BLaER1 treated with 17β-estradiol and CSF1 and Interleukin-3, amounts not matched to agents 10 nM and 100 nM (cell line): ENCODE results near the gene COL18A1.

Source experiments
- H3K27ac ChIP-seq, 11 experiments: shearing (Covaris generic); formaldehyde crosslinking; 2 replicates each; pipeline ENCODE4 v1.8.1; 2022
- H3K27me3 ChIP-seq, 11 experiments: shearing (Covaris generic); formaldehyde crosslinking; 2 replicates each; pipeline ENCODE4 v1.8.1; 2022
- H3K36me3 ChIP-seq, 11 experiments: shearing (Covaris generic); formaldehyde crosslinking; 2 replicates each; pipeline ENCODE4 v1.8.1; 2022
- H3K4me1 ChIP-seq, 10 experiments: shearing (Covaris generic); formaldehyde crosslinking; 2 replicates each; pipeline ENCODE4 v1.8.1; 2022
- H3K4me2 ChIP-seq, 11 experiments: shearing (Covaris generic); formaldehyde crosslinking; 2 replicates each; pipeline ENCODE4 v1.8.1; 2022
- H3K4me3 ChIP-seq, 10 experiments: shearing (Covaris generic); formaldehyde crosslinking; 2 replicates each; pipeline ENCODE4 v1.8.1; 2022
- H3K9ac ChIP-seq, 11 experiments: shearing (Covaris generic); formaldehyde crosslinking; 2 replicates each; pipeline ENCODE4 v1.8.1; 2022
- H3K9me3 ChIP-seq, 11 experiments: shearing (Covaris generic); formaldehyde crosslinking; replicated peaks in 1 of 11; 2 replicates each; pipeline ENCODE4 v1.8.1; 2022
- H4K20me1 ChIP-seq, 11 experiments: shearing (Covaris generic); formaldehyde crosslinking; 2 replicates each; pipeline ENCODE4 v1.8.1; 2022
- Cebpa-rat ChIP-seq, 11 experiments: shearing (Covaris generic); IDR thresholded peaks; 2 replicates each; pipeline ENCODE4 v1.8.1; 2022

Gene COL18A1

GRCh38 chr21:45509566-45510465, 104.9 kb downstream of the COL18A1 start:
- Histone ChIP-seq H3K9me3 (no peaks in the 10 kb centered on the region), H4K20me1 (peaks cover 0 to 39% (median 15%) of the 10 kb centered on the region in 11 experiments; a peak in 11 of 22 replicates), H3K4me2 (no peak overlapping the region), H3K4me1 (peaks cover 0 to 39% (median 33%) of the 10 kb centered on the region in 10 experiments; a peak in 15 of 20 replicates), H3K27ac (no peak overlapping the region), H3K4me3 (no peak overlapping the region), H3K36me3 (peaks cover 13 to 34% (median 31%) of the 10 kb centered on the region in 11 experiments; a peak in 20 of 22 replicates), H3K27me3 (no peaks in the 10 kb centered on the region), H3K9ac (no peak overlapping the region)
- TF ChIP-seq Cebpa-rat (IDR thresholded peaks at IDR 0.05), result no peak

GRCh38 chr21:45510466-45510955, 105.5 kb downstream of the COL18A1 start:
- no peak for TF ChIP-seq Cebpa-rat (IDR thresholded peaks at IDR 0.05)

DNA sequence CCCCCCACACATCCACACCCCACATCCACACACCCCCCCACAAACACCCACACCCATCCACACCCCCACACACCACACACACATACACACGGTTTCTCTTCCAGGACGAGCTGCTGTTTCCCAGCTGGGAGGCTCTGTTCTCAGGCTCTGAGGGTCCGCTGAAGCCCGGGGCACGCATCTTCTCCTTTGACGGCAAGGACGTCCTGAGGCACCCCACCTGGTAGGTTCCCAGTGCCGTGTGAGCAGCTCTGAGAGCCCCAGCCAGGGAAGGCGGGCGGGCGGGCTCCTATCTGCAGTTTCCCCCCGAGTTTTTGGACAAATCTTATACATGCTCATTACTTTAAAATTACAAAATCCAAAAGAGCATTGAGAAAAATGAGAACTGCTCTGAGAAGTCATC, 106.0 kb downstream of the COL18A1 start:
- no peak overlapping the region for H3K4me3 ChIP-seq
- no peaks in the 10 kb centered on the region for H3K27me3 ChIP-seq
- H3K27ac ChIP-seq, result no peak overlapping the region
- peaks cover 0 to 46% (median 15%) of the 10 kb centered on the region in 11 experiments; a peak in 11 of 22 replicates for H4K20me1 ChIP-seq
- H3K36me3 ChIP-seq, result peaks cover 22 to 45% (median 43%) of the 10 kb centered on the region in 11 experiments; a peak in 21 of 22 replicates
- no peak overlapping the region for H3K4me2 ChIP-seq
- no peak for TF ChIP-seq Cebpa-rat (IDR thresholded peaks at IDR 0.05)
- H3K9me3 ChIP-seq, result no peaks in the 10 kb centered on the region
- H3K4me1 ChIP-seq, result peaks cover under 1 to 43% (median 32%) of the 10 kb centered on the region in 10 experiments; a peak in 18 of 20 replicates
- no peak overlapping the region; a peak in 1 of 22 replicates for H3K9ac ChIP-seq

More at GRCh38 chr21:45510466-45510955, 105.5 kb downstream of the COL18A1 start:
- Histone ChIP-seq H3K9ac (no peak overlapping the region), H4K20me1 (peaks cover 0 to 42% (median 15%) of the 10 kb centered on the region in 11 experiments; a peak in 11 of 22 replicates), H3K4me3 (no peak overlapping the region), H3K4me1 (peaks cover 0 to 40% (median 31%) of the 10 kb centered on the region in 10 experiments; a peak in 15 of 20 replicates), H3K36me3 (peaks cover 18 to 40% (median 38%) of the 10 kb centered on the region in 11 experiments; a peak in 21 of 22 replicates), H3K9me3 (no peaks in the 10 kb centered on the region), H3K4me2 (no peak overlapping the region), H3K27me3 (no peaks in the 10 kb centered on the region), H3K27ac (no peak overlapping the region)

GRCh38 chr21:45511661-45512431, 106.9 kb downstream of the COL18A1 start:
- Histone ChIP-seq H3K4me1 (peaks cover 9 to 52% (median 37%) of the 10 kb centered on the region in 10 experiments), H3K27me3 (no peaks in the 10 kb centered on the region), H3K9ac (peak overlapping the region in 4 of 11 experiments; percentile 7 to 40 (median 26); a peak in 4 of 22 replicates), H4K20me1 (peaks cover 0 to 46% (median 15%) of the 10 kb centered on the region in 11 experiments; a peak in 11 of 22 replicates), H3K36me3 (peaks cover 29 to 54% (median 51%) of the 10 kb centered on the region in 11 experiments; a peak in 21 of 22 replicates), H3K27ac (peak overlapping the region in 4 of 11 experiments; percentile 16 to 44 (median 20); a peak in 2 of 22 replicates), H3K9me3 (no peaks in the 10 kb centered on the region), H3K4me2 (no peak overlapping the region), H3K4me3 (no peak overlapping the region)
- TF ChIP-seq Cebpa-rat (IDR thresholded peaks at IDR 0.05), result no peak

DNA sequence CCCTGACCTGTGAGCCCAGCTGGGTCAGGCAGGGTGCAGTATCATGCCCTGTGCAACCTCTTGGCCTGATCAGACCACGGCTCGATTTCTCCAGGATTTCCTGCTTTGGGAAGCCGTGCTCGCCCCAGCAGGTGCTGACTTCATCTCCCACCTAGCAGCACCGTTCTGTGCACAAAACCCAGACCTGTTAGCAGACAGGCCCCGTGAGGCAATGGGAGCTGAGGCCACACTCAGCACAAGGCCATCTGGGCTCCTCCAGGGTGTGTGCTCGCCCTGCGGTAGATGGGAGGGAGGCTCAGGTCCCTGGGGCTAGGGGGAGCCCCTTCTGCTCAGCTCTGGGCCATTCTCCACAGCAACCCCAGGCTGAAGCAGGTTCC, 107.6 kb downstream of the COL18A1 start:
- H3K9ac ChIP-seq, result peak overlapping the region in 9 of 11 experiments; percentile 6 to 59 (median 23); a peak in 9 of 22 replicates

GRCh38 chr21:45513003-45513717, 108.2 kb downstream of the COL18A1 start:
- peak overlapping the region in 5 of 11 experiments; percentile 12 to 44 (median 30); a peak in 5 of 22 replicates for H3K27ac ChIP-seq
- peaks cover 35 to 67% (median 62%) of the 10 kb centered on the region in 11 experiments; a peak in 21 of 22 replicates for H3K36me3 ChIP-seq
- H3K4me3 ChIP-seq, result no peak overlapping the region
- H3K9ac ChIP-seq, result peak overlapping the region in 8 of 11 experiments; percentile 6 to 59 (median 26); a peak in 9 of 22 replicates
- peaks cover 22 to 65% (median 48%) of the 10 kb centered on the region in 10 experiments for H3K4me1 ChIP-seq
- peaks cover 0 to 46% (median 15%) of the 10 kb centered on the region in 11 experiments; a peak in 11 of 22 replicates for H4K20me1 ChIP-seq
- no peaks in the 10 kb centered on the region for H3K27me3 ChIP-seq
- peak overlapping the region in 6 of 11 experiments; percentile 7 to 47 (median 29); a peak in 7 of 22 replicates for H3K4me2 ChIP-seq
- no peak for TF ChIP-seq Cebpa-rat (IDR thresholded peaks at IDR 0.05)
- H3K9me3 ChIP-seq, result peaks cover under 1 to 8% (median 4%) of the 10 kb centered on the region in 11 experiments; a peak in 21 of 22 replicates

More for the DNA sequence above, 107.6 kb downstream of the COL18A1 start:
- H3K27ac ChIP-seq, result peak overlapping the region in 5 of 11 experiments; percentile 12 to 44 (median 30); a peak in 5 of 22 replicates
- peaks cover 35 to 62% (median 58%) of the 10 kb centered on the region in 11 experiments; a peak in 21 of 22 replicates for H3K36me3 ChIP-seq
- peaks cover 0 to 2% (median 0%) of the 10 kb centered on the region in 11 experiments; a peak in 2 of 22 replicates for H3K9me3 ChIP-seq
- no peaks in the 10 kb centered on the region for H3K27me3 ChIP-seq
- TF ChIP-seq Cebpa-rat (IDR thresholded peaks at IDR 0.05), result no peak
- H3K4me2 ChIP-seq, result peak overlapping the region in 6 of 11 experiments; percentile 7 to 47 (median 29); a peak in 6 of 22 replicates
- peaks cover 0 to 46% (median 15%) of the 10 kb centered on the region in 11 experiments; a peak in 11 of 22 replicates for H4K20me1 ChIP-seq
- H3K4me3 ChIP-seq, result no peak overlapping the region
- H3K4me1 ChIP-seq, result peaks cover 17 to 59% (median 44%) of the 10 kb centered on the region in 10 experiments

DNA sequence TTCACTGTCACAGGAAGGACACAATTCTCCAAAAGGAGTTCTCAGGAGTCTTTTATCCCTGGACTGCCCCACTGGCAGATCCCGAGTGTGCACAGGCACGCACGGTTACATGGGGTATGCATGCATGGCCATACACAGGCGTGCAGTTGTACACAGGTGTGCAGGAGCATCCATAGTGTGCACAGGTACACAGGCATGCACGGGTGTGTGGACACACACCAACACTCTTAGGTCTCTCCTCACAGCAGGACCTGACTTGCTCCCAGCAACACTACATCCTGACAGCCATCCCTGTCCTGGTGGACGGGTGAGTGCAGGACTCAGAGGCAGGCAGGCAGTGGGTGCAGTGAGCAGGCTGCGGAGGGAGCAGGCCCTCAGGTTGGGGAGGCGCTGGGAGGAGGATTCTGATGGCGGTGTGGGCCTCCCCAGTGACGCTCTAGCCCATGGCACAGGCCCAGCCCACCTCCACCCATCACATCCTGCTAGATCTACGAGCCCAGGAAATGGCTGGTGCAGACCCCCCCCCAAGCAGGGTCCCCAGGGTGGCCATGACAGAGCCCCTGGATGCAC, 108.9 kb downstream of the COL18A1 start:
- no peak for TF ChIP-seq Cebpa-rat (IDR thresholded peaks at IDR 0.05)
- Histone ChIP-seq H3K4me3 (no peak overlapping the region), H3K4me2 (peak overlapping the region in 5 of 11 experiments; percentile 5 to 47 (median 19); a peak in 3 of 22 replicates)

More for the DNA sequence above, 108.9 kb downstream of the COL18A1 start:
- Histone ChIP-seq H3K9me3 (peaks cover 7 to 15% (median 11%) of the 10 kb centered on the region in 11 experiments; a peak in 21 of 22 replicates), H4K20me1 (peaks cover 0 to 40% (median 15%) of the 10 kb centered on the region in 11 experiments; a peak in 11 of 22 replicates), H3K4me1 (peaks cover 29 to 70% (median 52%) of the 10 kb centered on the region in 10 experiments), H3K27me3 (no peaks in the 10 kb centered on the region), H3K36me3 (peaks cover 35 to 72% (median 68%) of the 10 kb centered on the region in 11 experiments; a peak in 21 of 22 replicates), H3K9ac (no peak overlapping the region; a peak in 1 of 22 replicates), H3K27ac (peak overlapping the region in 2 of 11 experiments; percentile 32 to 80; a peak in 1 of 22 replicates)
